C1 segment of cervical spinal cord (tissue), 14 donors: ENCODE results near the gene RGS6.

Source experiments
- DNase-seq, 14 donors: peaks; one replicate each; lab custom pipeline; 2025; lab: John Stamatoyannopoulos, UW

The RGS6 gene

GRCh38 chr14:72605921-72606220, 673.6 kb downstream of the RGS6 start:
- DNase-seq, result no peak

- no peak for DNase-seq
These were observed 674.6 kb downstream of the RGS6 start for GRCh38 chr14:72606879-72607278.

- no peak for DNase-seq
These were observed 675.3 kb downstream of the RGS6 start for GRCh38 chr14:72607386-72608130.

- peak in 4 of 14 donors; percentile 7 to 67 (median 23) for DNase-seq
These were observed 676.4 kb downstream of the RGS6 start for GRCh38 chr14:72608391-72609204.

- DNase-seq, result no peak
These were observed 677.1 kb downstream of the RGS6 start for GRCh38 chr14:72609205-72609916.

- DNase-seq, result no peak
These were observed 678.0 kb downstream of the RGS6 start for GRCh38 chr14:72610096-72610830.

GRCh38 chr14:72610831-72611200, 678.6 kb downstream of the RGS6 start:
- DNase-seq, result peak in 1 of 14 donors; percentile 38

GRCh38 chr14:72611506-72611905, 679.3 kb downstream of the RGS6 start:
- DNase-seq, result no peak

GRCh38 chr14:72612041-72612440, 679.8 kb downstream of the RGS6 start:
- peak in 1 of 14 donors; percentile 92 for DNase-seq

- DNase-seq, result peak in 1 of 14 donors; percentile 36
These were observed 681.2 kb downstream of the RGS6 start for GRCh38 chr14:72613231-72613974.

- no peak for DNase-seq
These were observed 681.7 kb downstream of the RGS6 start for GRCh38 chr14:72613975-72614319.

GRCh38 chr14:72614365-72614764, 682.1 kb downstream of the RGS6 start:
- DNase-seq, result no peak

GRCh38 chr14:72614891-72615415, 682.7 kb downstream of the RGS6 start:
- no peak for DNase-seq

- peak in 1 of 14 donors; percentile 11 for DNase-seq
These were observed 683.4 kb downstream of the RGS6 start for GRCh38 chr14:72615451-72616121.
